HFF-Myc (cell line): ENCODE measurements around the gene MGAM2.
"Not testable (repeated sequence)": the region's sequence is repeated elsewhere in the genome, so short reads cannot be mapped to it uniquely, and the experiment has no call there.

Experiments used
- DNase-seq: peaks from one replicate; pipeline ENCODE4 v3.0.0-alpha.2; 2011; ENCODE audit warnings: low read depth; ENCODE audit errors: extremely low read depth
- H3K4me3 ChIP-seq: replicated peaks from 2 replicates; pipeline ENCODE4 v1.5.1; 2011; ENCODE audit warnings: low read depth, mild to moderate bottlenecking, control low read depth, low read length
- CTCF ChIP-seq: IDR thresholded peaks from 2 replicates; pipeline ENCODE4 v1.5.1; 2012; ENCODE audit warnings: mild to moderate bottlenecking, low read depth, low read length, control low read depth; ENCODE audit errors: missing control alignments

Gene MGAM2

GRCh38 chr7:142088022-142088714 lies 23.4 kb upstream of the MGAM2 start:
- no peak overlapping the region for H3K4me3 ChIP-seq
- no peak for TF ChIP-seq CTCF
- DNase-seq: no peak

GRCh38 chr7:142089035-142089434 lies 22.5 kb upstream of the MGAM2 start:
- H3K4me3 ChIP-seq: no peak overlapping the region
- TF ChIP-seq CTCF: no peak
- no peak for DNase-seq

GRCh38 chr7:142091961-142092360 lies 19.6 kb upstream of the MGAM2 start:
- no peak for TF ChIP-seq CTCF
- H3K4me3 ChIP-seq: no peak overlapping the region
- no peak for DNase-seq

GRCh38 chr7:142094861-142095260 lies 16.7 kb upstream of the MGAM2 start:
- TF ChIP-seq CTCF: no peak
- DNase-seq: no peak
- H3K4me3 ChIP-seq: no peak overlapping the region

GRCh38 chr7:142097571-142097970 lies 13.9 kb upstream of the MGAM2 start:
- DNase-seq: no peak
- no peak overlapping the region for H3K4me3 ChIP-seq
- no peak for TF ChIP-seq CTCF

GRCh38 chr7:142098004-142098403 lies 13.5 kb upstream of the MGAM2 start:
- TF ChIP-seq CTCF: no peak
- no peak overlapping the region for H3K4me3 ChIP-seq
- no peak for DNase-seq

- not testable (repeated sequence) for H3K4me3 ChIP-seq
Observed at GRCh38 chr7:142099347-142099746, 12.2 kb upstream of the MGAM2 start.

More at GRCh38 chr7:142099347-142099746, 12.2 kb upstream of the MGAM2 start:
- DNase-seq: not testable (repeated sequence)
